HAP-1 (cell line): ENCODE data around the gene MS4A3.
"Not testable (repeated sequence)": the region's sequence is repeated elsewhere in the genome, so short reads cannot be mapped to it uniquely, and the experiment has no call there.

Source experiments
- DNase-seq, 2 experiments: peaks; one replicate each; pipeline ENCODE4 v3.0.0-alpha.2; 2016 to 2020; ENCODE audit warnings: low spot score in 2 of 2
- H3K27me3 ChIP-seq: fragments of 250-450 bp; sonication (Bioruptor Pico); 2 replicates; pipeline ENCODE4 v1.5.1; 2020; ENCODE audit warnings: low read depth, mild to moderate bottlenecking, moderate library complexity
- H3K36me3 ChIP-seq: fragments of 250-450 bp; sonication (Bioruptor Pico); replicated peaks from 2 replicates; pipeline ENCODE4 v1.5.1; 2020; ENCODE audit warnings: mild to moderate bottlenecking
- H3K4me1 ChIP-seq: fragments of 250-450 bp; sonication (Bioruptor Pico); 2 replicates; pipeline ENCODE4 v1.5.1; 2020; ENCODE audit warnings: mild to moderate bottlenecking
- H3K4me3 ChIP-seq: fragments of 250-450 bp; sonication (Bioruptor Pico); 2 replicates; pipeline ENCODE4 v1.5.1; 2020; ENCODE audit warnings: mild to moderate bottlenecking, moderate library complexity
- H3K9me3 ChIP-seq: fragments of 250-450 bp; sonication (Bioruptor Pico); 2 replicates; pipeline ENCODE4 v1.5.1; 2020; ENCODE audit warnings: mild to moderate bottlenecking, moderate library complexity
- in situ Hi-C: fragments of 300-500 bp; cut with MboI; formaldehyde crosslinking; loops from 3 replicates; pipeline ENCODE4 v1.14.3; 2020; ENCODE audit warnings: low sequenced_read_pairs, inconsistent platforms, mixed read lengths

Gene MS4A3

GRCh38 chr11:60056349-60056969, at the start of gene MS4A3:
Gene MS4A3 (plus strand): TSS chr11:60056665. CDS start chr11:60061161, 4,496 bp downstream.
- in situ Hi-C loops = no loop called here

GRCh38 chr11:60016881-60017280, 39.6 kb upstream of the MS4A3 start, which contains the start of gene OOSP4B:
Gene OOSP4B (plus strand): TSS chr11:60017181.
- Histone ChIP-seq H3K9me3 (no peaks in the 10 kb centered on the region), H3K4me3 (no peak within 1 kb of the TSS), H3K27me3 (no peaks in the 10 kb centered on the region), H3K36me3 (no peaks in the 10 kb centered on the region), H3K4me1 (peaks cover 6% of the 10 kb centered on the region; the same call in 1 of the 2 replicates)
- DNase-seq = no peak
- in situ Hi-C loops = no loop called here

More at GRCh38 chr11:60056349-60056969, at the start of gene MS4A3:
- H3K9me3 ChIP-seq = no peaks in the 10 kb centered on the region
- DNase-seq = no peak
- peaks cover 14% of the 10 kb centered on the region for H3K4me1 ChIP-seq
- H3K27me3 ChIP-seq = no peaks in the 10 kb centered on the region
- no peak within 1 kb of the TSS for H3K4me3 ChIP-seq
- H3K36me3 ChIP-seq = no peaks in the 10 kb centered on the region

- in situ Hi-C loops = no loop called here
- Histone ChIP-seq H3K4me3 (no peak overlapping the region), H3K36me3 (no peaks in the 10 kb centered on the region), H3K9me3 (no peaks in the 10 kb centered on the region), H3K4me1 (peaks cover 6% of the 10 kb centered on the region; the same call in 1 of the 2 replicates), H3K27me3 (no peaks in the 10 kb centered on the region)
- DNase-seq = no peak
Observed at GRCh38 chr11:60018058-60018457, 38.4 kb upstream of the MS4A3 start.

DNA sequence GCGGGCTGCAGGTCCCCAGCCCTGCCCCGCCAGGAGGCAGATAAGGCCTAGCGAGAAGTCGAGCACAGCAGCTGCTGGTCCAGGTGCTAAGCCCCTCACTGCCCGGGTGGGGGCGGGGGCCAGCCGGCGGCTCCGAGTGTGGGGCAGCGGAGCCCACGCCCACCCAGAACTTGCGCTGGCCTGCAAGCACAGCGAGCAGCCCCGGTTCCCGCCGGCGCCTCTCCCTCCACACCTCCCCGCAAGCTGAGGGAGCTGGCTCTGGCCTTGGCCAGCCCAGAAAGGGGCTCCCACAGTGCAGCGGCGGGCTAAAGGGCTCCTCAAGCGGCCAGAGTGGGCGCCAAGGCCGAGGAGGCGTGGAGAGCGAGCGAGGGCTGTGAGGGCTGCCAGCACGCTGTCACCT, 36.1 kb upstream of the MS4A3 start:
- DNase-seq, H3K4me3 ChIP-seq, H3K4me1 ChIP-seq, in situ Hi-C loops, H3K27me3 ChIP-seq, H3K36me3 ChIP-seq, H3K9me3 ChIP-seq: not testable (repeated sequence)

DNA sequence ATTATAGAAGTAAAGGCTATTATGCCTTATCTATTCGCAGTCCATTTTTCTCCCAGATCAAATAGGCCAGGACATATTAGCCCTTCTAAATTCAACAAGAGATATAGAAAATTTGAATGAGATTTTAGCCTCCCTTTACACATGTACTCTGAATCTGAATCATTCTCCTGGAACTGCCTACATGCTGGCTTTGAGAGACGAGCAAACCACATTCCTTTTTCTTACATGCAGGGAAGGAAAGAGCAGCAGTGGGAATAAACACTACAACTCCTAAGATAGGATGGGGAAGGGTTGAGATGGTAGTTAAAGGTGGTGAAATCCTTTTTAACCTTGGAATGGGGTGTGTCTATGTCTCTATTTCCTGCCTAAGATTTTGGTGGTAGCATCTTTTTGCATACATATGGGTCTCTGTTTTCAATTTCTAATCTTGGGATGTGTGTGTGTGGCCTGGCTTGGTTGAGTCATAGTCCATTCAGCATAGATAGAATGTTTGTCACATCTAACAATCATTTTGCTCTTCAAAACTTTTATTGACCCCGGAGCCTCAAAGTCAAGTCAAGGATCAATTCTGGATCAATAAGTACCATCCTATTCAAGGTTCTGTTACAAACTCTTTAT, 27.3 kb upstream of the MS4A3 start:
- Histone ChIP-seq H3K9me3 (no peaks in the 10 kb centered on the region), H3K36me3 (no peaks in the 10 kb centered on the region), H3K4me3 (no peak overlapping the region), H3K27me3 (no peaks in the 10 kb centered on the region), H3K4me1 (no peaks in the 10 kb centered on the region)
- in situ Hi-C loops = no loop called here
- DNase-seq = no peak

- H3K4me1 ChIP-seq = peaks cover 5% of the 10 kb centered on the region
- H3K9me3 ChIP-seq = no peaks in the 10 kb centered on the region
- no peak for DNase-seq
- H3K27me3 ChIP-seq = no peaks in the 10 kb centered on the region
- H3K4me3 ChIP-seq = no peak within 1 kb of the TSS
- in situ Hi-C loops = no loop called here
- no peaks in the 10 kb centered on the region for H3K36me3 ChIP-seq
Observed at GRCh38 chr11:60040109-60040508, 16.4 kb upstream of the MS4A3 start, which contains the start of gene OOSP2. Gene OOSP2 (plus strand): TSS chr11:60040409. CDS start chr11:60040460, 51 bp downstream.

DNA sequence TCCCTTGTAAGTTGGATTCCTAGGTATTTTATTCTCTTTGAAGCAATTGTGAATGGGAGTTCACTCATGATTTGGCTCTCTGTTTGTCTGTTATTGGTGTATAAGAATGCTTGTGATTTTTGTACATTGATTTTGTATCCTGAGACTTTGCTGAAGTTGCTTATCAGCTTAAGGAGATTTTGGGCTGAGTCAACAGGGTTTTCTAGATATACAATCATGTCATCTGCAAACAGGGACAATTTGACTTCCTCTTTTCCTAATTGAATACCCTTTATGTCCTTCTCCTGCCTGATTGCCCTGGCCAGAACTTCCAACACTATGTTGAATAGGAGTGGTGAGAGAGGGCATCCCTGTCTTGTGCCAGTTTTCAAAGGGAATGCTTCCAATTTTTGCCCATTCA, 6.0 kb upstream of the MS4A3 start:
- DNase-seq, in situ Hi-C loops, H3K27me3 ChIP-seq, H3K36me3 ChIP-seq, H3K4me1 ChIP-seq, H3K4me3 ChIP-seq, H3K9me3 ChIP-seq: not testable (repeated sequence)

GRCh38 chr11:60050839-60051238, 5.6 kb upstream of the MS4A3 start:
- in situ Hi-C loops, DNase-seq: not testable (repeated sequence)

DNA sequence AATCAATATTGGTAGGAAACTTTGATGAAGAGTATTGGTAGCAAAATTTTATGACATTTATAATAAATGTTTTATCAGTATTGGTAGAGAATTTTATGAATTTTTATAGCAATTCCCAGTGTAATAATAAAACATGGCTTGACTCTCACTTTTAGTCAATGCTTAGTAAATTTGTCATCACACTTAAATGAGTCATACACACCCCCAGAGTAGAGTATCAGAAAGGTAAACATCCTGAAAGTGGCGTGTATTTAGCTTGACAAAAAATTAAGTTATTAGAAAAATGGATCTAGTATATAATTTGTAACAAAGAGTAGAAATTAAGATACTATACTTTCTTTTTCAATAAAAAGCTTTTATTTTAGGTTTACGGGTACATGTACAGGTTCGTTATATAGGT, 2.6 kb downstream of the MS4A3 start:
- peaks cover 10% of the 10 kb centered on the region for H3K4me1 ChIP-seq
- in situ Hi-C loops = no loop called here

More at GRCh38 chr11:60050839-60051238, 5.6 kb upstream of the MS4A3 start:
- H3K9me3 ChIP-seq, H3K36me3 ChIP-seq, H3K4me3 ChIP-seq, H3K4me1 ChIP-seq, H3K27me3 ChIP-seq: not testable (repeated sequence)

DNA sequence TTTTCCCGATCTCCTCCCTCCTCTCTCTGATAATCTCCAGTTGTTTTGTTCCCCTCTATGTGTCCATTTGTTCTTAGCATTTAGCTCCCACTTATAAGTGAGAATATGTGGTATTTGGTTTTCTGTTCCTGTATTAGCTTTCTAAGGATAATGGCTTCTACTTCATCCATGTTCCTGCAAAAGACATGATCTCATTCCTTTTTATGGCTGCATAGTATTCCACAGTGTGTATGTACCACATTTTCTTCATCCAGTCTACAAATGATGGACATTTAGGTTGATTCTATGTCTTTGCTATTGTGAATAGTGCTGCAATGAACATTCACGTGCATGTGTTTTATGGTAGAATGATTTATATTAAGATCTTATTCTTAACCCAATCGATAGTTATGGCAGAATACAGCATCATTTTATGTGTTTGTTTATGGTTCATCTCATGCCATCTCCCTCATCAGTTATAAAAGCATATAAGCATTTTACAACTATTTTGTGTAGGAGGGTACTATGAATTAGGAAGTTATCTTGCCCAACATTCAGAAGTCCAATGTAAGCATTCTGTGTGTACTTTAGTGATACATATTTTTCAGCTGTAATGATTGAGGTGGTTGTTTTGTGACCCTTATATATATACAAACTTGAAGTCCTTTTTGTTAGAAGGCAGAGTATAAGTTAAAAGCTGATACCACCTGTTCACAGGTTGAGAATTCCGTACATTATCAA, 3.2 kb downstream of the MS4A3 start:
- Histone ChIP-seq H3K4me1 (peaks cover 10% of the 10 kb centered on the region), H3K9me3 (no peaks in the 10 kb centered on the region), H3K27me3 (no peaks in the 10 kb centered on the region), H3K4me3 (no peak overlapping the region), H3K36me3 (no peaks in the 10 kb centered on the region)
- in situ Hi-C loops = no loop called here
- no peak for DNase-seq

More for the DNA sequence above, 2.6 kb downstream of the MS4A3 start:
- no peak for DNase-seq
- H3K9me3 ChIP-seq = no peaks in the 10 kb centered on the region
- H3K36me3 ChIP-seq = no peaks in the 10 kb centered on the region
- no peaks in the 10 kb centered on the region for H3K27me3 ChIP-seq
- no peak overlapping the region for H3K4me3 ChIP-seq

DNA sequence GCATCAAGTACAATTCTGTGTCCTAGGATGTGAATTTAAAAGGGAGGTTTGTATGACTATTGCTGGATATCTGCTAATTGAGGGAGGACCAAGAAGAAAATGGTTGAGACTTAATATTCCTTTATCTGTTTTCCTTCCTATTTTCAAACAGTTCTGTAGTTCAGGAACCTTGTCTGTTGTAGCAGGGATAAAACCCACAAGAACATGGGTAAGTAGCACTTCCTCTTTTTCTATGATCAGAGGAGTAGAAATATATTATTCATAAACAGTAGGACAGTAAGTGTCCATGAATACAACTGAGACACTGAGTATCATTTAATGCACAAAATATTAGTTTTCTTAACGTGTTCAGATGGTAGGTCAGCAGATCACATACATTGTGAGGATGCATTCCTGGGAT, 7.6 kb downstream of the MS4A3 start:
- H3K4me3 ChIP-seq = no peak overlapping the region
- H3K36me3 ChIP-seq = no peaks in the 10 kb centered on the region
- H3K9me3 ChIP-seq = no peaks in the 10 kb centered on the region
- DNase-seq = no peak
- in situ Hi-C loops = no loop called here
- H3K4me1 ChIP-seq = no peaks in the 10 kb centered on the region
- H3K27me3 ChIP-seq = no peaks in the 10 kb centered on the region; the same call in 1 of the 2 replicates

- Histone ChIP-seq H3K27me3 (no peaks in the 10 kb centered on the region; the same call in 1 of the 2 replicates), H3K9me3 (no peaks in the 10 kb centered on the region), H3K4me1 (peaks cover 12% of the 10 kb centered on the region), H3K4me3 (no peak overlapping the region), H3K36me3 (no peaks in the 10 kb centered on the region)
- no peak for DNase-seq
- in situ Hi-C loops = no loop called here
Observed at GRCh38 chr11:60065801-60066200, 9.3 kb downstream of the MS4A3 start.

GRCh38 chr11:60069450-60069849, 13.0 kb downstream of the MS4A3 start:
- Histone ChIP-seq H3K27me3 (no peaks in the 10 kb centered on the region; the same call in 1 of the 2 replicates), H3K4me1 (peaks cover 28% of the 10 kb centered on the region), H3K9me3 (no peaks in the 10 kb centered on the region), H3K36me3 (no peaks in the 10 kb centered on the region), H3K4me3 (no peak overlapping the region)
- in situ Hi-C loops = no loop called here
- DNase-seq = no peak

GRCh38 chr11:60071644-60072043, 15.2 kb downstream of the MS4A3 start:
- H3K4me1 ChIP-seq = peaks cover 39% of the 10 kb centered on the region
- DNase-seq, in situ Hi-C loops, H3K27me3 ChIP-seq, H3K9me3 ChIP-seq, H3K36me3 ChIP-seq, H3K4me3 ChIP-seq: not testable (repeated sequence)
